Right atrium auricular region (tissue), 2 donors: ENCODE measurements around the gene GATA3. TPM values are rescaled to one million over a fixed set of nuclear protein-coding genes. Genes with fewer than 3 reads are reported as not detected.

Source experiments
- DNase-seq: peaks from one replicate; pipeline ENCODE4 v3.0.0-alpha.2; 2019; ENCODE audit warnings: low spot score
- H3K27ac ChIP-seq, 2 donors: fragments of 200-600 bp; sonication (generic); 1 replicate in 1 of 2; 2 replicates in 1 of 2; pipeline ENCODE4 v1.5.1; 2016 to 2019
- H3K27me3 ChIP-seq, 2 donors: fragments of 200-600 bp; sonication (generic); one replicate each; pipeline versions ENCODE4 v1.5.1 to v1.6.0; 2017 to 2019
- H3K36me3 ChIP-seq: fragments of 200-600 bp; sonication (generic); one replicate; pipeline ENCODE4 v1.5.1; 2016
- H3K4me1 ChIP-seq, 2 donors: fragments of 200-600 bp; sonication (generic); one replicate each; pipeline versions ENCODE4 v1.5.1 to v1.6.0; 2017 to 2019
- H3K4me3 ChIP-seq, 2 donors: fragments of 200-600 bp; sonication (generic); 1 replicate in 1 of 2; 2 replicates in 1 of 2; pipeline ENCODE4 v1.5.1; 2017 to 2019; ENCODE audit warnings: mild to moderate bottlenecking in 1 of 2, moderate library complexity in 1 of 2
- H3K9me3 ChIP-seq, 2 donors: fragments of 200-600 bp; sonication (generic); one replicate each; pipeline ENCODE4 v1.5.1; 2019
- total RNA-seq, 2 donors: library from RNA; depleted of rRNA; stranded (reverse); fragments of >200 nt; gene quantifications; one replicate each; pipeline ENCODE4 v1.1.0, GENCODE V29; 2016
- TF ChIP-seq, protein P1 (sequence below), 2 donors: fragments of 200-600 bp; sonication (generic); IDR thresholded peaks; one replicate each; pipeline ENCODE4 v1.5.1; 2019; ENCODE audit warnings: antibody characterized with exemption in 2 of 2

GATA3 gene
- total RNA-seq, 2 donors from 2014 or later: 0.52 to 1.4 TPM

DNA sequence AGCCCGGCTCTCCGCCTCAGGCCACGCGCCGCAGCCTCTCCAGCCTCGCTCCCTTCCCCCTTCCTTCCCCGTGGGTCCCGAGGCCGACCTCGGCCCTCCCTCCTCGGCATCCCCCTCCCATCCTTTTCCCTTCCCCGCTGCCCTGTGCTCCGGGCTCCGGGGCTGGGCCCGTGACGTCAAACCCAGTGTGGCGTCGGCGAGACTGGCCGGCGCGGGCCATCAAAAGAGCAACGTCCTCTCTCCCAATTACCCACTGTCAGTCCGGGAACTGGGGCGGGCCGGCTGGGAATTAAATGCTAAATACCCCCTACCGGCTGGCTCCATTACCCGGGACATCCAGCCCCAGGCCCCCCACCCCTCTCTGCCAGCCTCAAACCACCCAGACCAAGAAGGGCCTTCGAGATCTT lies 2.6 kb upstream of the GATA3 start:
- Histone ChIP-seq H3K36me3 (no peaks in the 10 kb centered on the region), H3K4me1 (peaks cover 0 to 66% of the 10 kb centered on the region in 2 donors), H3K27me3 (peaks cover 60 to 89% of the 10 kb centered on the region in 2 donors), H3K4me3 (peak overlapping the region in 1 of 2 donors; percentile 46), H3K27ac (no peak overlapping the region), H3K9me3 (no peaks in the 10 kb centered on the region)
- TF ChIP-seq, protein P1, sequence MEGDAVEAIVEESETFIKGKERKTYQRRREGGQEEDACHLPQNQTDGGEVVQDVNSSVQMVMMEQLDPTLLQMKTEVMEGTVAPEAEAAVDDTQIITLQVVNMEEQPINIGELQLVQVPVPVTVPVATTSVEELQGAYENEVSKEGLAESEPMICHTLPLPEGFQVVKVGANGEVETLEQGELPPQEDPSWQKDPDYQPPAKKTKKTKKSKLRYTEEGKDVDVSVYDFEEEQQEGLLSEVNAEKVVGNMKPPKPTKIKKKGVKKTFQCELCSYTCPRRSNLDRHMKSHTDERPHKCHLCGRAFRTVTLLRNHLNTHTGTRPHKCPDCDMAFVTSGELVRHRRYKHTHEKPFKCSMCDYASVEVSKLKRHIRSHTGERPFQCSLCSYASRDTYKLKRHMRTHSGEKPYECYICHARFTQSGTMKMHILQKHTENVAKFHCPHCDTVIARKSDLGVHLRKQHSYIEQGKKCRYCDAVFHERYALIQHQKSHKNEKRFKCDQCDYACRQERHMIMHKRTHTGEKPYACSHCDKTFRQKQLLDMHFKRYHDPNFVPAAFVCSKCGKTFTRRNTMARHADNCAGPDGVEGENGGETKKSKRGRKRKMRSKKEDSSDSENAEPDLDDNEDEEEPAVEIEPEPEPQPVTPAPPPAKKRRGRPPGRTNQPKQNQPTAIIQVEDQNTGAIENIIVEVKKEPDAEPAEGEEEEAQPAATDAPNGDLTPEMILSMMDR (IDR thresholded peaks at IDR 0.05): no peak
- no peak for DNase-seq

DNA sequence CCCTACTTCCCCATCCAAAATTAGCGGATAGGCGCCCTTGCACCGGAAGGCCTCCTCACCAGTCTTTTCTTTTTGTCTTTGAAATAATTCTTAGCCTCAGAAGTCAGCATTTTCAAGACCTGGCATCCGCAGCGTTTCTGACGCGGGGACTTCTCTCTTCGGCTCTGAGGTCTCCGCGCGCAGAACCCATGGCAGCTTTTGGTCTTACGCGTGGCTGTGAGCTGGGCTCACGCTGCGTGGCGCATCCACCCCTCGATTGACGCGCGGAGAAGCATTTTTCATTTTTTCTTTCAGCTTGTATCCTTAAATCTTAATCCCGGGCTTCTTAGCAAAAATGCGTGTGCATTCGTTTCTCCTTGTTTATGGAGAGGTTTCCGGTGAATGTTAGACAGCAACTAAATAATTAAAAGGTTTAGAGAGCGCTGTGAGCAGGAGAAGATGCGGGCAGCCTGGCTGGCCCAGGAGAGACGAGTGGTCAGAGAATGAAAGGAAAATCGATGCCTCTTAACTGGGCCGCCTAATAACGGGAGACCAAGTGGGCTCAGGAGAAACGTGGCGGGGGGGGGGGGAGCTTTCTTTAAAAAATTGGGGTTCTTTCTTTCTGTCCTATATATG lies 2.0 kb upstream of the GATA3 start:
- TF ChIP-seq, protein P1 (IDR thresholded peaks at IDR 0.05): no peak
- Histone ChIP-seq H3K4me1 (peaks cover 0 to 66% of the 10 kb centered on the region in 2 donors), H3K9me3 (no peaks in the 10 kb centered on the region), H3K27me3 (peaks cover 54 to 83% of the 10 kb centered on the region in 2 donors), H3K4me3 (no peak overlapping the region), H3K36me3 (no peaks in the 10 kb centered on the region), H3K27ac (no peak overlapping the region)
- no peak for DNase-seq

DNA sequence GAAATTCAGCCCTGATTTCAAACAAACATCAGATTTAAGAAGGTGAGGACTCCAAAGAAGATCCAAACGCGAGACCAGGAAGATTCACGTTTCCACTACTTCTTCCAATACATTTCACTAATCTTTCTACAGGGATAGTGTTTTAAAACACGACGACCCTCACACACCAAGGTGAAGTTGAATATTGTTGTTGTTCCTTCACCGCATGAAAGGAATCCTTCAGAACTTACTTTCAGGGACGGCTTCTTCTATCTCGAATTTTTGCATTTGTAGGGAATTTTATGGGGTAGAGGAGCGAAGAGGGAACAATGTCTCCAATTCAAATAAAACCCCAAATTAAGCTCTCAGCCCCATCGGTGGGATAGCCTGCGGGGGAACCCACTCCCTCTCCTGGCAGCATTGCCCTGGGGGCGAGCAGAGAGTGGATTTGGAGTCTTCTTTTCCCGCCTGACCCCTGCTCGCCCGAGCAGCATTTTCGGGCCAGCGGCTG lies 1.5 kb upstream of the GATA3 start:
- Histone ChIP-seq H3K27me3 (peaks cover 48 to 77% of the 10 kb centered on the region in 2 donors), H3K4me3 (peak overlapping the region in 1 of 2 donors; percentile 56)

DNA sequence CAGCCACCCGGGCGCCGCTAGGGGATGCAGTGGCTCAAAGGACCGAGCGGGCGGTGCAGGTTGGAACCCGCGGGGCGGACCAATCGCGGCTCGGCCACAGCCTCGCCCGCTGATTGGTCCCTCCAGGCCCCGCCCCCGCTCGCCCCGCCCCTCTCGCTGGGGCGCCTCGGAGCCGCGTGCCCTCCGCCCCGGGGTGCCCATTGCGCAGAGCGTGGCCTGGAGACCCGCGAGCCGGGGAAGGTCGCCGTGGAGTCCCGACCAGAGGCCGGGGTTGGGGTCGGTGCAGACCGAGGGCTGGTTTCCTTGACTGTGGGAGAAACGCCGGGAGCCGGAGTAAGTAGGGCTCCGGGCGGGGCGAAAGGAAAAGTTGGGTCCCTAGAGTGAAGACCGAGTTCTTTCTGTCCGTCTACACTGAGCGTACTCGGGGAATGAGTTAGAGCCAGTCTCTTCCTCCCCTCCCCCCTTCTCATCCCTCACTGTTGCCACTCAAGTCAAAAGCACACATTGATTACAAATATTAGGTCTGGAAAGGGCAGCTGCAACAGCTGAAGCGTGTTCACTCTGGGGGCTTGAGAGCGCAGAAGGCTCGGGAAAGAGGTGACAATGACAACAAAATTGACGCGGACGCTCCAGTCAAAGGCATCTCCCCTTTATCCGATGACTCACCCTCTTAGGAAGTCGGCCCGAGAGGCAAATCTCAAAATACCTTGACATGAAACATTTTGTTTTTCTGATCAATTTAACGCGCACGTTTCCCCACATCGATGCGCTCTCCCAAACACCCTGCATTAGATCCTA lies 843 bp upstream of the GATA3 start:
- no peaks in the 10 kb centered on the region for H3K36me3 ChIP-seq
- TF ChIP-seq, protein P1 (IDR thresholded peaks at IDR 0.05): peak in 1 of 2 donors; percentile 51
- H3K27ac ChIP-seq: peak overlapping the region in 1 of 2 donors; percentile 12
- H3K4me3 ChIP-seq: peak overlapping the region; percentile 37 to 56
- peaks cover 42 to 71% of the 10 kb centered on the region in 2 donors for H3K27me3 ChIP-seq
- DNase-seq: peak; percentile 79
- H3K4me1 ChIP-seq: peaks cover 0 to 71% of the 10 kb centered on the region in 2 donors
- H3K9me3 ChIP-seq: no peaks in the 10 kb centered on the region

More for the DNA sequence above, 1.5 kb upstream of the GATA3 start:
- no peak overlapping the region for H3K27ac ChIP-seq
- no peak for DNase-seq
- peaks cover 0 to 66% of the 10 kb centered on the region in 2 donors for H3K4me1 ChIP-seq
- TF ChIP-seq, protein P1 (IDR thresholded peaks at IDR 0.05): peak in 1 of 2 donors; percentile 85
- H3K36me3 ChIP-seq: no peaks in the 10 kb centered on the region
- no peaks in the 10 kb centered on the region for H3K9me3 ChIP-seq

DNA sequence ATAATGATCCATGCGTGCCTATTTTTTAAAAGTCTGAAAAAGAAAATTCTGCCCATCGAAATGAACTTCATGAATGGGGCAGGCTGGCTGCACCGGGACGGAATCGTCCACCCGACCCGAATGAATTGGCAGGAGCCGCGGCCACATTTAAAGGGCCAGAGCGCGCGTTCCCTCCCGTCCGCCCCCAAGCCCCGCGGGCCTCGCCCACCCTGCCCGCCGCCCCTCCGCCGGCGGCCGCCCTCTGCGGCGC lies 319 bp upstream of the GATA3 start:
- no peaks in the 10 kb centered on the region for H3K9me3 ChIP-seq
- no peak for DNase-seq
- TF ChIP-seq, protein P1 (IDR thresholded peaks at IDR 0.05): no peak
- H3K27me3 ChIP-seq: peaks cover 40 to 66% of the 10 kb centered on the region in 2 donors
- peak overlapping the region; percentile 37 to 56 for H3K4me3 ChIP-seq
- H3K4me1 ChIP-seq: peaks cover 0 to 67% of the 10 kb centered on the region in 2 donors
- H3K36me3 ChIP-seq: no peaks in the 10 kb centered on the region
- H3K27ac ChIP-seq: peak overlapping the region; percentile 45 to 56
